ENCODE data around the gene PLA2G4D.

Gene PLA2G4D

GRCh38 chr15:42133886-42134502, 39.6 kb upstream of the PLA2G4D start:
- H3K4me1 ChIP-seq (ENCODE audit: low read length) = no peaks in the 10 kb centered on the region
- H3K27me3 ChIP-seq (replicated peaks; ENCODE audit: insufficient read depth, low read length) = no peaks in the 10 kb centered on the region
- no peak overlapping the region for H3K9ac ChIP-seq (ENCODE audit: low read length)
- no peaks in the 10 kb centered on the region for H4K20me1 ChIP-seq (ENCODE audit: insufficient read depth, low read length)
- no peaks in the 10 kb centered on the region for H3F3A ChIP-seq (ENCODE audit: insufficient read depth, low read length)
- H3K79me2 ChIP-seq (ENCODE audit: low read length) = no peaks in the 10 kb centered on the region
- TF ChIP-seq EZH2 (optimal IDR thresholded peaks at IDR 0.05; ENCODE audit: low read depth, low read length) (no peak), EZH2phosphoT487 (IDR thresholded peaks at IDR 0.05; ENCODE audit: low read length) (no peak), CTCF (IDR thresholded peaks at IDR 0.05; ENCODE audit: low read length) (peak; percentile 90)
- no peak overlapping the region for H3K27ac ChIP-seq (ENCODE audit: low read length)
- no peaks in the 10 kb centered on the region for H3K9me2 ChIP-seq (replicated peaks; ENCODE audit: insufficient read depth, low read length)
- H3K9me3 ChIP-seq (replicated peaks; ENCODE audit: insufficient read depth, low read length) = no peaks in the 10 kb centered on the region
- peak; percentile 48 for DNase-seq
- no peak overlapping the region for H3K4me3 ChIP-seq (ENCODE audit: low read length)
- no peak overlapping the region for H2AFZ ChIP-seq (ENCODE audit: low read length)
- H3K36me3 ChIP-seq (replicated peaks; ENCODE audit: insufficient read depth, low read length) = no peaks in the 10 kb centered on the region
- H3K4me2 ChIP-seq (ENCODE audit: low read depth, low read length) = no peak overlapping the region

GRCh38 chr15:42133356-42133755, 39.0 kb upstream of the PLA2G4D start:
- Histone ChIP-seq H3F3A (ENCODE audit: insufficient read depth, low read length) (no peaks in the 10 kb centered on the region), H3K27ac (ENCODE audit: low read length) (no peak overlapping the region), H3K9me2 (replicated peaks; ENCODE audit: insufficient read depth, low read length) (no peaks in the 10 kb centered on the region), H3K9me3 (replicated peaks; ENCODE audit: insufficient read depth, low read length) (no peaks in the 10 kb centered on the region), H3K4me2 (ENCODE audit: low read depth, low read length) (no peak overlapping the region), H3K4me3 (ENCODE audit: low read length) (no peak overlapping the region), H3K4me1 (ENCODE audit: low read length) (no peaks in the 10 kb centered on the region), H4K20me1 (ENCODE audit: insufficient read depth, low read length) (no peaks in the 10 kb centered on the region), H3K9ac (ENCODE audit: low read length) (no peak overlapping the region), H3K36me3 (replicated peaks; ENCODE audit: insufficient read depth, low read length) (no peaks in the 10 kb centered on the region), H3K79me2 (ENCODE audit: low read length) (no peaks in the 10 kb centered on the region), H3K27me3 (replicated peaks; ENCODE audit: insufficient read depth, low read length) (no peaks in the 10 kb centered on the region), H2AFZ (ENCODE audit: low read length) (no peak overlapping the region)
- TF ChIP-seq EZH2phosphoT487 (IDR thresholded peaks at IDR 0.05; ENCODE audit: low read length) = no peak
- no peak for TF ChIP-seq CTCF (IDR thresholded peaks at IDR 0.05; ENCODE audit: low read length)
- no peak for TF ChIP-seq EZH2 (optimal IDR thresholded peaks at IDR 0.05; ENCODE audit: low read depth, low read length)
- DNase-seq = no peak

GRCh38 chr15:42131826-42132806, 37.8 kb upstream of the PLA2G4D start:
- DNase-seq = no peak
- TF ChIP-seq CTCF (IDR thresholded peaks at IDR 0.05; ENCODE audit: low read length) (no peak), EZH2phosphoT487 (IDR thresholded peaks at IDR 0.05; ENCODE audit: low read length) (no peak), EZH2 (optimal IDR thresholded peaks at IDR 0.05; ENCODE audit: low read depth, low read length) (no peak)
- H3K9me3 ChIP-seq (replicated peaks; ENCODE audit: insufficient read depth, low read length) = no peaks in the 10 kb centered on the region
- H3F3A ChIP-seq (ENCODE audit: insufficient read depth, low read length) = no peaks in the 10 kb centered on the region
- H3K9me2 ChIP-seq (replicated peaks; ENCODE audit: insufficient read depth, low read length) = no peaks in the 10 kb centered on the region
- no peaks in the 10 kb centered on the region for H3K27me3 ChIP-seq (replicated peaks; ENCODE audit: insufficient read depth, low read length)
- H3K9ac ChIP-seq (ENCODE audit: low read length) = no peak overlapping the region
- H3K79me2 ChIP-seq (ENCODE audit: low read length) = no peaks in the 10 kb centered on the region
- no peak overlapping the region for H2AFZ ChIP-seq (ENCODE audit: low read length)
- no peak overlapping the region for H3K27ac ChIP-seq (ENCODE audit: low read length)
- H3K4me1 ChIP-seq (ENCODE audit: low read length) = no peaks in the 10 kb centered on the region
- no peaks in the 10 kb centered on the region for H3K36me3 ChIP-seq (replicated peaks; ENCODE audit: insufficient read depth, low read length)
- H3K4me3 ChIP-seq (ENCODE audit: low read length) = no peak overlapping the region
- no peak overlapping the region for H3K4me2 ChIP-seq (ENCODE audit: low read depth, low read length)
- H4K20me1 ChIP-seq (ENCODE audit: insufficient read depth, low read length) = no peaks in the 10 kb centered on the region
